ENCODE data around the gene NCS1. TPM values are rescaled to one million over a fixed set of nuclear protein-coding genes. Genes with fewer than 3 reads are reported as not detected.

NCS1 gene
- total and polyA plus RNA-seq, 9 of the 15 experiments (the other 6 are each of a cell fraction or from before 2014, with no cell fraction given) = 0.28 to 27.0 (median 9.6) TPM

- no peak for TF ChIP-seq GTF3C2 (IDR thresholded peaks at IDR 0.05; ENCODE audit: borderline replicate concordance, extremely low read depth, insufficient read length)
- peak; percentile 79; the same call in 1 of the 2 replicates for TF ChIP-seq MBD1 (CRISPR knock-in tag; IDR thresholded peaks at IDR 0.05)
- no peak for TF ChIP-seq HDAC6 (IDR thresholded peaks at IDR 0.05; ENCODE audit: low read depth, low read length)
- TF ChIP-seq FOXJ2 (tag; IDR thresholded peaks at IDR 0.05) = no peak
- TF ChIP-seq MYC (IDR thresholded peaks at IDR 0.05; ENCODE audit: low read depth, low read length) = no peak
- peak; percentile 82 for TF ChIP-seq MYC (CRISPR knock-in tag; IDR thresholded peaks at IDR 0.05; ENCODE audit: borderline replicate concordance, low read depth)
- peak; percentile 70; the same call in 1 of the 2 replicates for TF ChIP-seq ZNF134 (CRISPR knock-in tag; conservative IDR thresholded peaks at IDR 0.05)
- TF ChIP-seq ZNF77 (CRISPR knock-in tag; IDR thresholded peaks at IDR 0.05) = peak; percentile 72; the same call in 1 of the 2 replicates
- no peak for TF ChIP-seq SRSF1 (IDR thresholded peaks at IDR 0.05; ENCODE audit: low read depth, low read length)
- TF ChIP-seq ZNF133 (CRISPR knock-in tag; IDR thresholded peaks at IDR 0.05) = peak; percentile 60; the same call in 1 of the 2 replicates
- no peak for TF ChIP-seq HNRNPK (IDR thresholded peaks at IDR 0.05; ENCODE audit: low read depth, low read length, poor library complexity, severe bottlenecking)
- no peak for TF ChIP-seq PKNOX1 (IDR thresholded peaks at IDR 0.05)
- no peak for TF ChIP-seq TFE3 (CRISPR knock-in tag; IDR thresholded peaks at IDR 0.05)
- no peak for TF ChIP-seq ATF2 (CRISPR knock-in tag; IDR thresholded peaks at IDR 0.05)
Measured at GRCh38 chr9:130150779-130151382, 21.3 kb upstream of the NCS1 start (continued).

Data from K562 (cell line).